ENCODE data around the gene C19orf38. TPM values are rescaled to one million over a fixed set of nuclear protein-coding genes. Genes with fewer than 3 reads are reported as not detected.

C19orf38 gene
- total RNA-seq, 1 donor from 2014 or later: not detected

- DNase-seq (ENCODE audit: extremely low read depth, low read depth, low spot score): no peak
Measured at GRCh38 chr19:10895920-10896319, 47.7 kb downstream of the C19orf38 start.

GRCh38 chr19:10896851-10897526, 48.8 kb downstream of the C19orf38 start:
- no peak for DNase-seq (ENCODE audit: extremely low read depth, low read depth, low spot score)

- DNase-seq (ENCODE audit: extremely low read depth, low read depth, low spot score): no peak
Measured at GRCh38 chr19:10898633-10899032, 50.4 kb downstream of the C19orf38 start.

GRCh38 chr19:10899151-10899653, 51.0 kb downstream of the C19orf38 start:
- DNase-seq (ENCODE audit: extremely low read depth, low read depth, low spot score): no peak

GRCh38 chr19:10907925-10908324, 59.7 kb downstream of the C19orf38 start:
- no peak for DNase-seq (ENCODE audit: extremely low read depth, low read depth, low spot score)

- DNase-seq (ENCODE audit: extremely low read depth, low read depth, low spot score): no peak
Measured at GRCh38 chr19:10908380-10908960, 60.3 kb downstream of the C19orf38 start.

GRCh38 chr19:10911579-10912363, 63.6 kb downstream of the C19orf38 start:
- no peak for DNase-seq (ENCODE audit: extremely low read depth, low read depth, low spot score)

- DNase-seq (ENCODE audit: extremely low read depth, low read depth, low spot score): no peak
Measured at GRCh38 chr19:10912619-10913018, 64.4 kb downstream of the C19orf38 start.

- DNase-seq (ENCODE audit: extremely low read depth, low read depth, low spot score): no peak
Measured at GRCh38 chr19:10913716-10914340, 65.6 kb downstream of the C19orf38 start.

- no peak for DNase-seq (ENCODE audit: extremely low read depth, low read depth, low spot score)
Measured at GRCh38 chr19:10915130-10916091, 67.2 kb downstream of the C19orf38 start.

GRCh38 chr19:10916602-10917001, 68.4 kb downstream of the C19orf38 start:
- no peak for DNase-seq (ENCODE audit: extremely low read depth, low read depth, low spot score)

GRCh38 chr19:10918359-10918758, 70.1 kb downstream of the C19orf38 start:
- DNase-seq (ENCODE audit: extremely low read depth, low read depth, low spot score): no peak

Other genes starting within 250 kb of the C19orf38 start
- 92.2 and 129 TPM in 2 replicates for gene SLC44A2, start 222.9 kb upstream of the C19orf38 start, total RNA-seq
- 99.9 and 183 TPM in 2 replicates for gene ILF3, start 194.1 kb upstream of the C19orf38 start, total RNA-seq
- 23.9 and 25.6 TPM in 2 replicates for gene QTRT1, start 147.0 kb upstream of the C19orf38 start, total RNA-seq
- gene DNM2, start 130.3 kb upstream of the C19orf38 start, total RNA-seq: 123 and 178 TPM in 2 replicates
- gene TMED1, start 12.2 kb upstream of the C19orf38 start, total RNA-seq: 50.2 and 50.7 TPM in 2 replicates
- 56.7 and 57.7 TPM in 2 replicates for gene CARM1, start 23.1 kb downstream of the C19orf38 start, total RNA-seq
- 44.3 and 66.8 TPM in 2 replicates for gene YIPF2, start 80.2 kb downstream of the C19orf38 start, total RNA-seq
- 27.7 and 38.3 TPM in 2 replicates for gene TIMM29, start 80.4 kb downstream of the C19orf38 start, total RNA-seq
- gene SMARCA4, start 112.6 kb downstream of the C19orf38 start, total RNA-seq: 157 and 172 TPM in 2 replicates
- gene LDLR, start 241.0 kb downstream of the C19orf38 start, total RNA-seq: 105 and 163 TPM in 2 replicates